Measurements from ENCODE around the gene CD300LD.
A peak's percentile ranks its signal among the peaks of the same experiment; 100 is the strongest.

CD300LD gene

GRCh38 chr17:74607221-74607620 lies 15.1 kb upstream of the CD300LD start:
- DNase-seq: no peak

- no peak for DNase-seq
Observed at GRCh38 chr17:74606050-74606449, 14.0 kb upstream of the CD300LD start.

- peak in 7 of 56 donors; percentile 2 to 15 (median 9) for DNase-seq
Observed at GRCh38 chr17:74605361-74605760, 13.3 kb upstream of the CD300LD start.

GRCh38 chr17:74604761-74605160 lies 12.7 kb upstream of the CD300LD start:
- no peak for DNase-seq

- no peak for DNase-seq
Observed at GRCh38 chr17:74604200-74604599, 12.1 kb upstream of the CD300LD start.

- DNase-seq: no peak
Observed at GRCh38 chr17:74603746-74604145, 11.7 kb upstream of the CD300LD start.

- no peak for DNase-seq
Observed at GRCh38 chr17:74603037-74603635, 11.1 kb upstream of the CD300LD start.

- DNase-seq: peak in 5 of 56 donors; percentile 1 to 29 (median 6)
Observed at GRCh38 chr17:74601944-74602572, 10.0 kb upstream of the CD300LD start.

- DNase-seq: peak in 2 of 56 donors; percentile 8 to 9
Observed at GRCh38 chr17:74599448-74599939, 7.4 kb upstream of the CD300LD start.

- DNase-seq: no peak
Observed at GRCh38 chr17:74599023-74599399, 6.9 kb upstream of the CD300LD start.

- DNase-seq: no peak
Observed at GRCh38 chr17:74598346-74599022, 6.4 kb upstream of the CD300LD start.

- no peak for DNase-seq
Observed at GRCh38 chr17:74597069-74597790, 5.1 kb upstream of the CD300LD start.

- DNase-seq: no peak
Observed at GRCh38 chr17:74595037-74595750, 3.1 kb upstream of the CD300LD start.

- DNase-seq: no peak
Observed at GRCh38 chr17:74591503-74591902, 580 bp downstream of the CD300LD start.

GRCh38 chr17:74585711-74586110 lies 6.4 kb downstream of the CD300LD start:
- DNase-seq: no peak

GRCh38 chr17:74584292-74585060 lies 7.6 kb downstream of the CD300LD start:
- no peak for DNase-seq

GRCh38 chr17:74582633-74583032 lies 9.4 kb downstream of the CD300LD start:
- DNase-seq: no peak

GRCh38 chr17:74579900-74580299 lies 12.2 kb downstream of the CD300LD start:
- no peak for DNase-seq

- DNase-seq: no peak
Observed at GRCh38 chr17:74578979-74579378, 13.1 kb downstream of the CD300LD start.

- DNase-seq: no peak
Observed at GRCh38 chr17:74574489-74575142, 17.5 kb downstream of the CD300LD start.
